ENCODE data around the gene ZNF76.

ZNF76 gene

DNA sequence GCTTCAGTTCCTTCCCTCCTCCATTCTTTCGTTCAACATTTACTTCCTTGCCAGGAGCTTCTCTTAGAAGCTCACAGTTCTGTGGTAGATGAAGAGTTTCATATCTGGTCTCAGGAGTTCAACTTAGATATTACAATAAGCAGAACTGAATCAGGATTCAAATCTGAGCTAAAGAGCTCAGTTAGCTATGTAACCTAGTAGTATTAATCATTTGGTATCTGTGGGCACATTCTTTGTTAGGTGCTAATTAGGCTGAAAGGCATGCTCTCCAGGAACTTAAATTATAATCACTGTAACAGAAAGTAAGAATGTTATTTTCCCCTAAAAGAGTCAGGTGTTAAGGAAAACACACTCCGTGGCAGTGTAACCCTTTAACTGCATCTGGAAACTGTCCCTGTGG is 8.4 kb downstream of the ZNF76 start:
- H3K36me3 ChIP-seq (ENCODE audit: insufficient read depth, low read length) = no peaks in the 10 kb centered on the region
- H3K9ac ChIP-seq (ENCODE audit: low read depth, low read length) = no peak overlapping the region
- no peaks in the 10 kb centered on the region for H3K27me3 ChIP-seq (ENCODE audit: insufficient read depth, low read length)
- WGBS = 68% methylated on average over 1 of the region's 2 CpGs
- H3K9me3 ChIP-seq (ENCODE audit: insufficient read depth, low read depth, low read length) = no peaks in the 10 kb centered on the region
- H3K27ac ChIP-seq (ENCODE audit: low read depth, low read length) = no peak overlapping the region
- H3K4me1 ChIP-seq (ENCODE audit: insufficient read depth, low read length) = no peaks in the 10 kb centered on the region
- no peak overlapping the region for H3K4me3 ChIP-seq (ENCODE audit: low read length)

DNA sequence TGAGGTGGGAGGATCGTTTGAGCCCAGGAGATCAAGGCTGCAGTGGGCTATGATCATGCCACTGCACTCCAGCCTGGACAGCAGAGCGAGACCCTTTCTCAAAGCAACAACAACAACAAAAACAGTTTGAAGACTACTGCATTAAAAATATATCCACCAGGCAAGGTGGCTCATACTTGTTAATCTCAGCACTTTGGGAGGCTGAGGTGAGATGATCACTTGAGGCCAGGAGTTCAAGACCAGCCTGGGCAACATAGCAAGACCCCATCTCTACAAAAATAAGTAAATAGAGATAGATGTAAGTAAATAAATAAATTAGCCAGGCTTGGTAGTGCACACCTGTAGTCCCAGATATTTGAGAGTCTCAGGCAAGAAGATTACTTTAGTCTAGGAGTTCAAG is 12.5 kb downstream of the ZNF76 start:
- Histone ChIP-seq H3K9ac (ENCODE audit: low read depth, low read length) (no peak overlapping the region), H3K27ac (ENCODE audit: low read depth, low read length) (no peak overlapping the region), H3K9me3 (ENCODE audit: insufficient read depth, low read depth, low read length) (no peaks in the 10 kb centered on the region), H3K27me3 (ENCODE audit: insufficient read depth, low read length) (no peaks in the 10 kb centered on the region), H3K36me3 (ENCODE audit: insufficient read depth, low read length) (no peaks in the 10 kb centered on the region), H3K4me1 (ENCODE audit: insufficient read depth, low read length) (no peaks in the 10 kb centered on the region), H3K4me3 (ENCODE audit: low read length) (no peak overlapping the region)
- WGBS = 96% methylated on average over 2 of the region's 2 CpGs

DNA sequence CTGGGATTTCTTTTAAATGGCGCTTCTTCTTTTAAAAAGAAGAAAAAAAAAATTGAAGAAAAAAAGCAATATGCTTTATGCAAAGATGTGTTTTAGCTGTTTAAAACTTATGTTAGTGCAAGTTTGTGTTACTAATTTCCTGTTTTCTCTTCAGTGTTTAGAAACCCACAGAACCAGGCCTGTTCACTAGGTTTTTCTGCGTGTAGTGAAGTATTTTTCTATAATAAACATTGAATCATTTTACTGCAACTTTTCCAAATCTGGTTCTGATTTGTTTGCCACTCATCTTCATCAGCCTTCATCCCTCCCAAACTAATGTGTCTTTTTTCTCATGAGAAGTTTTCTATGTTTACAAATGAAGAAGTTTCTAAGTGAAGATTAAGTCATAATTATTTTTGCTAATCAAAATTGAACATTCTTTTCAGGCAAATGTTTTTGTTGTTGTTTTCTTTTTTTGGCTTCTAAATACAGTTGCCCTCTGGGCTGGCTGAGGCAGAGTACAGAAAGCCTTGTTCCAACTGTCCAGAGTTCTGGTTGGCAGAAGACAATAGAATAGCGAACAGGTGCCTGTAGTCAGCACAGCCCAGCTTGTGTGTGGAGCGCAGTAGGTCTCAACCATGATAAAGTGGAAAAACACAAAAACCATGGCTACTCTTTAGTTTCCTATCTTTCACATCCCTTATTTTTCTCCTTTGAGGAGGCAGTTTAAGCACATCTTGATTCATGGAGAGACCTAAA is 14.5 kb downstream of the ZNF76 start:
- Histone ChIP-seq H3K4me1 (ENCODE audit: insufficient read depth, low read length) (no peaks in the 10 kb centered on the region), H3K9ac (ENCODE audit: low read depth, low read length) (no peak overlapping the region), H3K9me3 (ENCODE audit: insufficient read depth, low read depth, low read length) (no peaks in the 10 kb centered on the region), H3K36me3 (ENCODE audit: insufficient read depth, low read length) (no peaks in the 10 kb centered on the region), H3K27ac (ENCODE audit: low read depth, low read length) (no peak overlapping the region), H3K4me3 (ENCODE audit: low read length) (no peak overlapping the region), H3K27me3 (ENCODE audit: insufficient read depth, low read length) (no peaks in the 10 kb centered on the region)
- over 99% methylated on average over 3 of the region's 4 CpGs for WGBS

DNA sequence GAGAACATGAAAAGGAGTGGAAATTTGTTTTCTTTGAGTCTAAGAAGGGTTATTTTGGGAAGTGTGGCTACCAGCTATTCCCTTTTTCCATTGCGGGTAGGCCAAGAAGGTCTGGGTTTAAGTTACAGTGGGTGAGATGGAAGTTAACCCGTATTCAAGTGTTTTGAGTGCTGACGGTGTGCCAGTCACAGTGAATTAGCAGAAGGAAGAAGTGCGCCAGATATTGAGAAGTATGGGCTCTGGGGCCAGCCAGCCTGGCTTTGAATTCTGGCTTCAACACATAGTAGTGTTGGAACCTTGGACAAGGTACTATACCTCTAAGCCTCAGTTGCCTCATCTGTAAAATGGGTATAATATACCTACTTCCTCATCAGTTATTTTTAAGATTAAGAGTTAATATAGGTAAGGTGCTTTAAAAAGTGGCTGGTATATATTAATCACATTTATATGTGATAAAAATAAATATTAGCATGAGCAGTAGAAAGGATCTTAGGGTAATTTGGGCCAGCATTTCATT is 16.3 kb downstream of the ZNF76 start:
- H3K4me3 ChIP-seq (ENCODE audit: low read length) = no peak overlapping the region
- H3K27ac ChIP-seq (ENCODE audit: low read depth, low read length) = no peak overlapping the region
- WGBS = 94% methylated on average over 4 of the region's 4 CpGs
- H3K27me3 ChIP-seq (ENCODE audit: insufficient read depth, low read length) = no peaks in the 10 kb centered on the region
- no peaks in the 10 kb centered on the region for H3K9me3 ChIP-seq (ENCODE audit: insufficient read depth, low read depth, low read length)
- no peaks in the 10 kb centered on the region for H3K4me1 ChIP-seq (ENCODE audit: insufficient read depth, low read length)
- no peaks in the 10 kb centered on the region for H3K36me3 ChIP-seq (ENCODE audit: insufficient read depth, low read length)
- no peak overlapping the region for H3K9ac ChIP-seq (ENCODE audit: low read depth, low read length)

DNA sequence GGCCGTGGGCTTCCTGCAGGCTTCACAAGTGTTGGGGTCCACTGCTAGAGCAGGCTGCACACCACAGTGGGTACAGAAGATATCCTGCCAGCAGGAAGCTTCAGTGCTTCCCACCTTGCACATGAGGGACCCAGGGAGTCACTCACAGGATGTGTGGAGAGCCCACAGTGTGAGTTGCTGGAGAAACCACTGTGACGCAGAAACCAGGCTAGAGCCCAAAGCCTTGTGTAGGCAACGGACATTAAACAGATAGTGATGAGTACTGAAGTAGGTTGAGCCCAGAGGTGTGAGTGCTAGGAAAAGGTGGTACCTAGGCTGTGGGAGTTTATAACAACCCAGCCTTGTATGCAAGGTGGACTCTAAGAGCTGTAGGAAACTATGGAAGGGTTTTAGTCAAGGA is 19.2 kb downstream of the ZNF76 start:
- Histone ChIP-seq H3K27ac (ENCODE audit: low read depth, low read length) (no peak overlapping the region), H3K36me3 (ENCODE audit: insufficient read depth, low read length) (peaks cover 24% of the 10 kb centered on the region), H3K9me3 (ENCODE audit: insufficient read depth, low read depth, low read length) (no peaks in the 10 kb centered on the region), H3K4me3 (ENCODE audit: low read length) (no peak overlapping the region), H3K4me1 (ENCODE audit: insufficient read depth, low read length) (no peaks in the 10 kb centered on the region), H3K27me3 (ENCODE audit: insufficient read depth, low read length) (no peaks in the 10 kb centered on the region), H3K9ac (ENCODE audit: low read depth, low read length) (no peak overlapping the region)
- 93% methylated on average over 3 of the region's 3 CpGs for WGBS

DNA sequence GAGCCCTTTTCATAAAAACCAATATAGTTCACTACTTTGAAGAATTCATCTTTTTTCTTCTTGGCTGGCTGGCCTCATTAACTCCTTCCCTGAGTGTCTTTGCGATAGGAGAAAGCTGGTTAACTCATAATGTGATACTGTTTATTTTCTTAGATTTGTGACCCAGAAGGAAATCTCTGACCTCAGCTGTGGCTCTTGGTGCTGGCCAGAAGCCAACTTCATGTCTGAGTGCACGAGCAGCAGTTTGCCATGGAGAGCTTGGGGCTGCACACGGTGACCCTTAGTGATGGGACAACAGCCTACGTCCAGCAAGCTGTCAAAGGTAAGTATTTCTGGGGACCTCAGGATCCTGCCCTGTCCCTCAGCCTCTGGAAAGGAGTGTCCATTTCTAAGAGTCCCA is 21.4 kb downstream of the ZNF76 start:
- H3K9me3 ChIP-seq (ENCODE audit: insufficient read depth, low read depth, low read length) = no peaks in the 10 kb centered on the region
- no peaks in the 10 kb centered on the region for H3K4me1 ChIP-seq (ENCODE audit: insufficient read depth, low read length)
- H3K36me3 ChIP-seq (ENCODE audit: insufficient read depth, low read length) = peaks cover 32% of the 10 kb centered on the region
- 93% methylated on average over 4 of the region's 4 CpGs for WGBS
- no peaks in the 10 kb centered on the region for H3K27me3 ChIP-seq (ENCODE audit: insufficient read depth, low read length)
- no peak overlapping the region for H3K27ac ChIP-seq (ENCODE audit: low read depth, low read length)
- H3K9ac ChIP-seq (ENCODE audit: low read depth, low read length) = no peak overlapping the region
- no peak overlapping the region for H3K4me3 ChIP-seq (ENCODE audit: low read length)

DNA sequence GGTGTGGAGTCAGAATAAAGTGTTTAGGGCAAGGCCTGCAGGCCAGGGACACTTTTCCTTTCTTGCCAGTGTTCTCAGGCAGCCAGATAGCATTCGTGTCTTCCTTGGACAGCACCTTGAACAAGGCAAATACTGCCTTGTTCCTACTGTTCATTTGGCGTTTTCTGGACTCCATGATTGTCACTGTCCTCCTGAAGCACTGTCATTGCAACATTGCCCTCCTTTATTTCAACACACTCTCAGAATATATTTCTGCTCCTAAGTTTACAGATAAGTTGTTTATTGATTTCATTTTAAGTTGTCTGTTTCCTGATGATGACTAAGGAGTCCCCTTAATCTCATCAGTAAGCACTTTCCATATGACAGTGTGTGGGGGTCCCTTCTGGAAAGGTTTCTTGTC is 22.9 kb downstream of the ZNF76 start:
- Histone ChIP-seq H3K36me3 (ENCODE audit: insufficient read depth, low read length) (peaks cover 46% of the 10 kb centered on the region), H3K4me3 (ENCODE audit: low read length) (no peak overlapping the region), H3K4me1 (ENCODE audit: insufficient read depth, low read length) (no peaks in the 10 kb centered on the region), H3K9me3 (ENCODE audit: insufficient read depth, low read depth, low read length) (no peaks in the 10 kb centered on the region), H3K27ac (ENCODE audit: low read depth, low read length) (no peak overlapping the region), H3K9ac (ENCODE audit: low read depth, low read length) (no peak overlapping the region), H3K27me3 (ENCODE audit: insufficient read depth, low read length) (no peaks in the 10 kb centered on the region)
- WGBS = 89% methylated on average over 2 of the region's 2 CpGs

DNA sequence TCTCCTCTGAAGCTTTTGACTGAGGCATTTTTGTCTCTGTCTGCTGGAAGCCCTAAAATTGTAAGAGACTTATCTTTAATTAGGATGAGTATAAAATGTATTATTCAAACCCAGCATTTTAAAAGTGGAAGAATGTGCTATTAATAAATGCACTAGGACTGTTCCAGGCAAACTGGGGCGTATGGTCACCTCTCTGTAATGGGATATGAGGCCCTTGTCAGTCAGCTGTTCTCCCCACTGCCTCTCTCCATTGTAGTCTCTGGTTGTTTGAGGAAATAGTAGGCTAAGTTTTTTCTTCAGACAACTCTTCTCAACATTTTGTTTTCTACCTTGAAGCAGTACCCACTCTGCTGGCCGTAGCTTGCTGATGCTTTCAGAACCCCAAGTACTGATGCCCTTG is 23.8 kb downstream of the ZNF76 start:
- no peaks in the 10 kb centered on the region for H3K27me3 ChIP-seq (ENCODE audit: insufficient read depth, low read length)
- H3K36me3 ChIP-seq (ENCODE audit: insufficient read depth, low read length) = peaks cover 55% of the 10 kb centered on the region
- H3K9ac ChIP-seq (ENCODE audit: low read depth, low read length) = no peak overlapping the region
- no peak overlapping the region for H3K27ac ChIP-seq (ENCODE audit: low read depth, low read length)
- WGBS = 77% methylated on average over 2 of the region's 2 CpGs
- H3K4me3 ChIP-seq (ENCODE audit: low read length) = no peak overlapping the region
- H3K4me1 ChIP-seq (ENCODE audit: insufficient read depth, low read length) = no peaks in the 10 kb centered on the region
- H3K9me3 ChIP-seq (ENCODE audit: insufficient read depth, low read depth, low read length) = no peaks in the 10 kb centered on the region

DNA sequence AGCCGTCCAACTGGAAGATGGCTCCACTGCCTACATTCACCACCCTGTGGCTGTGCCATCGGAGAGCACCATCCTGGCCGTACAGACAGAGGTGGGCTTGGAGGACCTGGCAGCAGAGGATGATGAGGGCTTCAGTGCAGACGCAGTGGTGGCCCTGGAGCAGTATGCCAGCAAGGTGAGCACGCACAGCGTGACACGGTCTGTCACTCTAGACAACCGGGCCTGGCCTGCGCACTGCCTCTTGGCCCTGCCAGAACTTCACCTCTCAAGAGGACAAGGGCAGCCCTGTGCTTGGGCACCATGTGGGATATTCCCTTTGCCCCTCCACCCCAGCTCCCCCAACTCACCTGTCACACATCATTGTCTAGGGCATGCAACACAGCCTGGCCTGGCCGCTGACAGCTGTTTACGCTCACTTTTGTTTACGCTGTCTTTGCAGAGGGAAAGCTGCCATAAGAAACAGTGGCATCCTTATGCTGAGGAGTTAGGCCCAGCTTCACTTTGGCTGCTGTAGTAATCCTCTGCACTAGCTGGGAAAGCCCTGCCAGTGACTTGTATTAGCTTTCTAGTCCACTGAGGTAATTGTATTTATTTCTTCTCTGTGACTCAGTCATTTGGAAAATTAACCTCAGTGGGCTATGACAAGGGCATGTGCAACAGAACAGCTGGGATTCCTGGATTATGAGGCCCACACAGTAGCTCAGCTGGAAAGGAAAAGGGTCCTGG is 28.3 kb downstream of the ZNF76 start:
- H3K9ac ChIP-seq (ENCODE audit: low read depth, low read length) = no peak overlapping the region
- no peak overlapping the region for H3K4me3 ChIP-seq (ENCODE audit: low read length)
- no peaks in the 10 kb centered on the region for H3K9me3 ChIP-seq (ENCODE audit: insufficient read depth, low read depth, low read length)
- H3K36me3 ChIP-seq (ENCODE audit: insufficient read depth, low read length) = peaks cover 67% of the 10 kb centered on the region
- WGBS = 94% methylated on average over 12 of the region's 12 CpGs
- no peak overlapping the region for H3K27ac ChIP-seq (ENCODE audit: low read depth, low read length)
- H3K4me1 ChIP-seq (ENCODE audit: insufficient read depth, low read length) = no peaks in the 10 kb centered on the region
- H3K27me3 ChIP-seq (ENCODE audit: insufficient read depth, low read length) = no peaks in the 10 kb centered on the region

DNA sequence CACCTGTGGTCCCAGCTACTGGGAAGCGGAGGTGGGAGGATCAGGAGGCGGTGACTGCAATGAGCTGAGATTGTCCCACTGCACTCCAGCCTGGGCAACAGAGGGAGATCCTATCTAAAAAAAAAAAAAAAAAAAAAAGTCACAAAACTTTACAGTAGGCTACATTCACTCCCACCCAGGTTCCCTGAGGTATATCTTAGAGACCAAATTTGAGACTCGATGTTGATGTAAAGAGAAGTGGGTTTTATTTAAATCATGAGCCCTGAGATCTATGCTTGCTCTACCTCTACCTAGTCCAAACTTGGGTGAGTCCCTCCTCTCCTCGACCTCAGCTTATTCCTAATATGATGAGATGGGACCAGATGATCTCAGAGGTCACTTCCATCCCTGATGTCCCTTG is 29.3 kb downstream of the ZNF76 start:
- WGBS = 60% methylated on average over 3 of the region's 4 CpGs
- H3K9ac ChIP-seq (ENCODE audit: low read depth, low read length) = no peak overlapping the region
- H3K27ac ChIP-seq (ENCODE audit: low read depth, low read length) = no peak overlapping the region
- H3K4me3 ChIP-seq (ENCODE audit: low read length) = no peak overlapping the region
- no peaks in the 10 kb centered on the region for H3K27me3 ChIP-seq (ENCODE audit: insufficient read depth, low read length)
- peaks cover 60% of the 10 kb centered on the region for H3K36me3 ChIP-seq (ENCODE audit: insufficient read depth, low read length)
- no peaks in the 10 kb centered on the region for H3K4me1 ChIP-seq (ENCODE audit: insufficient read depth, low read length)
- no peaks in the 10 kb centered on the region for H3K9me3 ChIP-seq (ENCODE audit: insufficient read depth, low read depth, low read length)

DNA sequence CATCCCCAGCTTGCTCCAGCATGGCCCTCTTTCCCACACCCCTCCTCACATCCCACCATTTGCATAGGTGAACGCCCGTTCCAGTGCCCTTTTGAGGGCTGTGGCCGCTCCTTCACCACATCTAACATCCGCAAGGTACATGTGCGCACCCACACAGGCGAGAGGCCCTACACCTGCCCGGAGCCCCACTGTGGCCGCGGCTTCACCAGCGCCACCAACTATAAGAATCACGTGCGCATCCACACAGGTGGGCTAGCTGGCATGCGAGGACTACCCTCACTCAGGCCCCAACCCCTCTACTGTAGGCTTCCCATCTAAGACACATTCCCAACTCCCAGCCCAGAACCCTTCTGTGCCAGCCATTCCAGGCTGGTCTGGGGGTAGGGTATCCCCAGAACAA is 32.0 kb downstream of the ZNF76 start:
- Histone ChIP-seq H3K9me3 (ENCODE audit: insufficient read depth, low read depth, low read length) (no peaks in the 10 kb centered on the region), H3K9ac (ENCODE audit: low read depth, low read length) (no peak overlapping the region), H3K4me3 (ENCODE audit: low read length) (no peak overlapping the region), H3K36me3 (ENCODE audit: insufficient read depth, low read length) (peaks cover 53% of the 10 kb centered on the region), H3K27me3 (ENCODE audit: insufficient read depth, low read length) (no peaks in the 10 kb centered on the region), H3K4me1 (ENCODE audit: insufficient read depth, low read length) (no peaks in the 10 kb centered on the region), H3K27ac (ENCODE audit: low read depth, low read length) (no peak overlapping the region)
- WGBS = 94% methylated on average over 13 of the region's 13 CpGs
